Testis (tissue), 2 donors: ENCODE results near the gene SEMA3C.

Source experiments
- POLR2A ChIP-seq: fragments of 450-650 bp; IDR thresholded peaks from one replicate; pipeline ENCODE4 v1.6.1; 2017; ENCODE audit warnings: antibody characterized with exemption, mild to moderate bottlenecking, moderate library complexity
- TF ChIP-seq, protein P1 (sequence below), 3 experiments: fragments of 450-650 bp in 2 of 3; fragments of 200-600 bp in 1 of 3; sonication (generic) in 1 of 3; IDR thresholded peaks; one replicate each; pipeline ENCODE4 v1.5.1; 2016 to 2019; ENCODE audit warnings: antibody characterized with exemption in 3 of 3, mild to moderate bottlenecking in 2 of 3, moderate library complexity in 1 of 3

DNA sequence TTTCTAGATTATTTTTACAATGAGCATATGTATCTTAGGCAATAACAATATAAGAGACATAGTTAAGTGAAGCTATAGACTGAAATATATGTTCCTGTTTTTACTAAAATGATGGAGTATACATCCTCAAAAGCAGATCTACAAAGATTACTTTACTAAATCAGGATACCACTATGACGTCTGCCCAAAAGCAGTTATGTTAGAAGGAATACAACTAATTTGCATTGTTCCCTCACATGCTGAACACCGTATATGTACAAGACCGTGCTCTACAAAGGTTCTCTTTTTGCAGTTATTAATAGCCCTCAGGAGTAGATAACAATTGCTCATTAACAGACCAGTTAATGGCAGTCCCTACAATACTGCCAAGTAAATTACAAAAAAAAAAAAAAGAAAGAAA, 143.0 kb downstream of the SEMA3C start:
- TF ChIP-seq, protein P1, sequence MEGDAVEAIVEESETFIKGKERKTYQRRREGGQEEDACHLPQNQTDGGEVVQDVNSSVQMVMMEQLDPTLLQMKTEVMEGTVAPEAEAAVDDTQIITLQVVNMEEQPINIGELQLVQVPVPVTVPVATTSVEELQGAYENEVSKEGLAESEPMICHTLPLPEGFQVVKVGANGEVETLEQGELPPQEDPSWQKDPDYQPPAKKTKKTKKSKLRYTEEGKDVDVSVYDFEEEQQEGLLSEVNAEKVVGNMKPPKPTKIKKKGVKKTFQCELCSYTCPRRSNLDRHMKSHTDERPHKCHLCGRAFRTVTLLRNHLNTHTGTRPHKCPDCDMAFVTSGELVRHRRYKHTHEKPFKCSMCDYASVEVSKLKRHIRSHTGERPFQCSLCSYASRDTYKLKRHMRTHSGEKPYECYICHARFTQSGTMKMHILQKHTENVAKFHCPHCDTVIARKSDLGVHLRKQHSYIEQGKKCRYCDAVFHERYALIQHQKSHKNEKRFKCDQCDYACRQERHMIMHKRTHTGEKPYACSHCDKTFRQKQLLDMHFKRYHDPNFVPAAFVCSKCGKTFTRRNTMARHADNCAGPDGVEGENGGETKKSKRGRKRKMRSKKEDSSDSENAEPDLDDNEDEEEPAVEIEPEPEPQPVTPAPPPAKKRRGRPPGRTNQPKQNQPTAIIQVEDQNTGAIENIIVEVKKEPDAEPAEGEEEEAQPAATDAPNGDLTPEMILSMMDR (IDR thresholded peaks at IDR 0.05): no peak
- no peak for TF ChIP-seq POLR2A
